OCI-LY7 (cell line): ENCODE results near the gene PLD1. TPM values are rescaled to one million over a fixed set of nuclear protein-coding genes. Genes with fewer than 3 reads are reported as not detected.
A peak's percentile ranks its signal among the peaks of the same experiment; 100 is the strongest.

Source experiments
- BruUV-seq: library from RNA; stranded (reverse); fragments of 400-500 nt; replicated peaks from 2 replicates; lab custom pipeline; 2021; lab: Mats Ljungman, UMichigan
- CTCF ChIA-PET: fragments of 300-600 bp; sonication (Branson Sonifier 250); formaldehyde crosslinking; loops from one replicate; lab custom pipeline; 2022; ENCODE audit warnings: antibody characterized with exemption; ENCODE audit not compliant: unreplicated experiment; lab: Charles Lee
- POLR2A ChIA-PET: fragments of 300-600 bp; sonication (Branson Sonifier 250); formaldehyde crosslinking; loops from one replicate; lab custom pipeline; 2022; ENCODE audit warnings: antibody characterized with exemption; lab: Charles Lee
- DNase-seq: peaks from one replicate; pipeline ENCODE4 v3.0.0-alpha.2; 2015; ENCODE audit warnings: low spot score
- H2AFZ ChIP-seq: fragments of 200-600 bp; sonication (generic), shearing (Covaris generic); 2 replicates; pipeline ENCODE4 v1.6.1; 2014; ENCODE audit warnings: mild to moderate bottlenecking, antibody characterized with exemption, low read length, moderate library complexity
- H3K27ac ChIP-seq: fragments of 200-600 bp; sonication (generic); 2 replicates; pipeline ENCODE4 v1.5.1; 2014; ENCODE audit warnings: mixed run types, low read depth, mild to moderate bottlenecking, moderate library complexity, low read length, inconsistent platforms; ENCODE audit not compliant: poor library complexity, severe bottlenecking
- H3K36me3 ChIP-seq: fragments of 200-600 bp; sonication (generic); 2 replicates; pipeline ENCODE4 v1.6.1; 2014; ENCODE audit warnings: mild to moderate bottlenecking, antibody characterized with exemption, low read length, moderate library complexity, mixed read lengths; ENCODE audit not compliant: insufficient read depth
- H3K4me1 ChIP-seq: fragments of 200-600 bp; sonication (generic); 2 replicates; pipeline ENCODE4 v1.5.1; 2014; ENCODE audit warnings: mild to moderate bottlenecking, low read length; ENCODE audit not compliant: insufficient read depth, poor library complexity, severe bottlenecking
- H3K4me2 ChIP-seq: fragments of 200-600 bp; sonication (generic); 2 replicates; pipeline ENCODE4 v1.6.1; 2014; ENCODE audit warnings: mild to moderate bottlenecking, low read length
- H3K4me3 ChIP-seq: fragments of 200-600 bp; sonication (generic); 2 replicates; pipeline ENCODE4 v1.5.1; 2014; ENCODE audit warnings: mild to moderate bottlenecking, low read depth, low read length; ENCODE audit not compliant: poor library complexity, severe bottlenecking
- H3K79me2 ChIP-seq: fragments of 200-600 bp; sonication (generic); 2 replicates; pipeline ENCODE4 v1.6.1; 2016; ENCODE audit warnings: low read depth, mild to moderate bottlenecking, low read length, moderate library complexity, mixed read lengths; ENCODE audit not compliant: insufficient read depth
- H3K9me2 ChIP-seq: fragments of 200-600 bp; sonication (generic); 2 replicates; pipeline ENCODE4 v1.6.1; 2016; ENCODE audit warnings: mild to moderate bottlenecking, low read length, mixed read lengths; ENCODE audit not compliant: insufficient read depth
- H3K9me3 ChIP-seq: fragments of 200-600 bp; sonication (generic); 2 replicates; pipeline ENCODE4 v1.6.1; 2014; ENCODE audit warnings: mild to moderate bottlenecking, mixed run types, low read length, mixed read lengths
- H4K20me1 ChIP-seq: fragments of 200-600 bp; sonication (generic); 2 replicates; pipeline ENCODE4 v1.6.1; 2014; ENCODE audit warnings: mild to moderate bottlenecking, antibody characterized with exemption, low read length, moderate library complexity, mixed read lengths; ENCODE audit not compliant: insufficient read depth
- CTCF ChIP-seq: fragments of 200-600 bp; sonication (generic); conservative IDR thresholded peaks from 2 replicates; pipeline ENCODE4 v1.5.1; 2014; ENCODE audit warnings: mild to moderate bottlenecking, antibody characterized with exemption, low read length, moderate library complexity, mixed read lengths
- EZH2phosphoT487 ChIP-seq: fragments of 200-600 bp; sonication (generic); IDR thresholded peaks from 2 replicates; pipeline ENCODE4 v1.6.1; 2018; ENCODE audit warnings: low read depth, borderline replicate concordance, mild to moderate bottlenecking, mixed run types, antibody characterized with exemption, low read length, moderate library complexity, mixed read lengths
- intact Hi-C: fragments of 100-400 bp; cut with micrococcal nuclease; formaldehyde crosslinking; loops from one replicate; pipeline ENCODE4 v1.10.0; 2022; ENCODE audit not compliant: unreplicated experiment
- total RNA-seq, 2 experiments: library from RNA; depleted of rRNA in 1 of 2; stranded (reverse); fragments of >200 nt in 1 of 2; shearing (Covaris generic) in 1 of 2; gene quantifications; 2 replicates each; pipeline ENCODE4 v1.2.3, GENCODE V29; 2014 to 2022

Gene PLD1
- total RNA-seq, 2 experiments from 2014 or later = not detected

DNA sequence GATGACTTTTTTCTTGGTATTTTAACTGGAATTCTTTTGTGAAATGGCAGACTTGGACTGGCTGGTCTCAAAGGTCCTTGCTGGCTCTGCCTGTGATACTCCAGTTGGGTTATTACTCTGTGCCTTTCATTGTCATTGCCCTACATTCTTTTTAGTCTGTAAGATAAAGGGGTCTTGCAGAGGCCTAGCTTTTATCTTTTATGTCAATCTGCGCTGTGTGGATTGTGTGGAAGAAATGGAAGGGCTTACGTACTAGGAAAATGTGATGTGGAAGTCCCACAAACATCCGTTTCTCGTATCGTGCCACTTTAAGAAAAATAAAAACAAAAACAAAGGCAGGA is 24.1 kb upstream of the PLD1 start:
- intact Hi-C loops = no loop called here
- no peaks in the 10 kb centered on the region for H3K79me2 ChIP-seq
- no peaks in the 10 kb centered on the region for H3K9me3 ChIP-seq
- no peak for DNase-seq
- H3K9me2 ChIP-seq = no peaks in the 10 kb centered on the region
- H4K20me1 ChIP-seq = no peaks in the 10 kb centered on the region
- H3K36me3 ChIP-seq = no peaks in the 10 kb centered on the region
- no peak overlapping the region for H3K27ac ChIP-seq
- no peak overlapping the region for H2AFZ ChIP-seq
- no peak overlapping the region for H3K4me3 ChIP-seq
- no TSS peak for BruUV-seq
- ChIA-PET POLR2A (interaction anchor here (0.8 kb wide), 1 partner anchor 42 kb away, joined by 3 read pairs; no protein-coding TSS in a partner anchor), CTCF (no interaction called here)
- TF ChIP-seq CTCF (no peak), EZH2phosphoT487 (no peak)
- no peak overlapping the region for H3K4me2 ChIP-seq
- no peaks in the 10 kb centered on the region for H3K4me1 ChIP-seq

- Histone ChIP-seq H3K27ac (no peak overlapping the region), H3K9me3 (no peaks in the 10 kb centered on the region), H2AFZ (no peak overlapping the region), H3K9me2 (no peaks in the 10 kb centered on the region), H3K36me3 (no peaks in the 10 kb centered on the region), H4K20me1 (no peaks in the 10 kb centered on the region), H3K4me1 (no peaks in the 10 kb centered on the region), H3K79me2 (no peaks in the 10 kb centered on the region), H3K4me2 (no peak overlapping the region), H3K4me3 (no peak overlapping the region)
- ChIA-PET POLR2A (interaction anchor here (0.8 kb wide), 1 partner anchor 41 kb away, joined by 3 read pairs; no protein-coding TSS in a partner anchor), CTCF (no interaction called here)
- TF ChIP-seq EZH2phosphoT487 (no peak), CTCF (peak; percentile 49; the same call in 1 of the 2 replicates)
- intact Hi-C loops = no loop called here
- peak; percentile 15 for DNase-seq
- no TSS peak for BruUV-seq
Measured at GRCh38 chr3:171833789-171834460, 23.6 kb upstream of the PLD1 start.

DNA sequence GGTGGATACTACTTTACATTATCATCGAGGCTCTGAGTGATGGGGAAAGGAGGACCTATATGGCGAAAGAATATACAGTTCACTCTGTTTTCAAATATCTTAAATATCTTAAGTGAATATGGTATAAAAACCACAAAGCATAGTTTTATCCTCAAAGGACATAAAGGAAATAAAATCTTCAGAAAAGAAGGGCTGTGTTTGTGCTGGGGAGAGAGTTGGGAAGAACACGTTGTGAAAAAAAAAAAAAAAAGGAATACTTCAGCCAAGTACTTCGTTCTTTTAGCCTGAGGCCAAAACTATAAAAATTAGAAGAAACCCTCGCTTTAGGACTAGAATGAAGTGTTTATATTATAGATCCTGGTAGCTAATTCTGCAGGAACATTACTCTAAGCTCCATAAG is 22.7 kb upstream of the PLD1 start:
- Histone ChIP-seq H3K4me2 (no peak overlapping the region), H3K4me1 (no peaks in the 10 kb centered on the region), H3K9me3 (no peaks in the 10 kb centered on the region), H4K20me1 (no peaks in the 10 kb centered on the region), H3K4me3 (no peak overlapping the region), H3K9me2 (no peaks in the 10 kb centered on the region), H2AFZ (no peak overlapping the region), H3K27ac (no peak overlapping the region), H3K79me2 (no peaks in the 10 kb centered on the region), H3K36me3 (no peaks in the 10 kb centered on the region)
- no peak for TF ChIP-seq EZH2phosphoT487
- no peak for TF ChIP-seq CTCF
- DNase-seq = no peak
- intact Hi-C loops = no loop called here
- no TSS peak for BruUV-seq
- ChIA-PET POLR2A (no interaction called here), CTCF (no interaction called here)
